GM12878 (cell line): Measurements from ENCODE around the gene NLRP10. TPM values are rescaled to one million over a fixed set of nuclear protein-coding genes. Genes with fewer than 3 reads are reported as not detected.

ENCODE experiments used
- ATAC-seq: fragments of 200-7000 bp; cut with Tn5 transposase; 3 replicates; pipeline ENCODE4 v1.9.1; 2020; ENCODE audit warnings: mild to moderate bottlenecking, moderate library complexity
- BruUV-seq: library from RNA; stranded (reverse); fragments of 400-500 nt; replicated peaks from 2 replicates; lab custom pipeline; 2021; lab: Mats Ljungman, UMichigan
- CTCF ChIA-PET: fragments of 300-600 bp; sonication (Branson Sonifier 250); formaldehyde crosslinking; extraction: SDS; loops from one replicate; lab custom pipeline; 2021; ENCODE audit warnings: inconsistent platforms; lab: Yijun Ruan, JAX
- POLR2A ChIA-PET: fragments of 350-600 bp; formaldehyde crosslinking; extraction: SDS; loops from one replicate; lab custom pipeline; 2021; ENCODE audit warnings: inconsistent platforms; lab: Charles Lee
- RAD21 ChIA-PET: fragments of 300-600 bp; sonication (Branson Sonifier 250); formaldehyde crosslinking; loops from one replicate; lab custom pipeline; 2023; ENCODE audit warnings: antibody characterized with exemption; ENCODE audit not compliant: unreplicated experiment; lab: Charles Lee
- SMC1A ChIA-PET: fragments of 300-600 bp; sonication (Branson Sonifier 250); formaldehyde crosslinking; loops from one replicate; lab custom pipeline; 2023; ENCODE audit not compliant: unreplicated experiment, uncharacterized antibody; lab: Charles Lee
- DNase-seq: peaks from one replicate; pipeline ENCODE4 v3.0.0-alpha.2; 2011; ENCODE audit warnings: low read depth, low spot score
- FAIRE-seq: peaks from 3 replicates; lab custom pipeline; 2011; peaks lifted over from hg19 to GRCh38; lab: Jason Lieb, UNC
- H2AFZ ChIP-seq: 2 replicates; pipeline ENCODE4 v1.6.0; 2011; ENCODE audit warnings: low read depth, low read length, control low read depth; ENCODE audit not compliant: control insufficient read depth
- H3K27ac ChIP-seq: 2 replicates; pipeline ENCODE4 v1.5.1; 2011; ENCODE audit warnings: control low read depth; ENCODE audit not compliant: control insufficient read depth, insufficient read depth
- H3K27me3 ChIP-seq, 2 experiments: replicated peaks in 1 of 2; 2 replicates each; pipeline versions ENCODE4 v1.6.0 to v1.6.1; 2011; ENCODE audit warnings: low read length in 1 of 2; ENCODE audit not compliant: control insufficient read depth in 2 of 2, insufficient read depth in 2 of 2
- H3K36me3 ChIP-seq, 2 experiments: 2 replicates each; pipeline ENCODE4 v1.5.1; 2011; ENCODE audit warnings: low read length in 1 of 2; ENCODE audit not compliant: control insufficient read depth in 2 of 2, insufficient read depth in 2 of 2
- H3K4me1 ChIP-seq: 2 replicates; pipeline ENCODE4 v1.6.1; 2011; ENCODE audit warnings: mild to moderate bottlenecking, low read length, moderate library complexity, mixed read lengths; ENCODE audit not compliant: control insufficient read depth, insufficient read depth
- H3K4me2 ChIP-seq: 2 replicates; pipeline ENCODE4 v1.6.0; 2011; ENCODE audit warnings: control low read depth; ENCODE audit not compliant: control insufficient read depth, insufficient read depth
- H3K4me3 ChIP-seq: fragments of 200-600 bp; sonication (generic); 2 replicates; pipeline ENCODE4 v1.5.1; 2016
- H3K79me2 ChIP-seq: 2 replicates; pipeline ENCODE4 v1.6.0; 2011; ENCODE audit warnings: low read length; ENCODE audit not compliant: control insufficient read depth, insufficient read depth
- H3K9ac ChIP-seq: 2 replicates; pipeline ENCODE4 v1.8.0; 2011; ENCODE audit warnings: low read length, control low read depth, mixed read lengths; ENCODE audit not compliant: control insufficient read depth, insufficient read depth
- H3K9me3 ChIP-seq: replicated peaks from 3 replicates; pipeline ENCODE4 v1.5.1; 2011; ENCODE audit warnings: mild to moderate bottlenecking, low read length; ENCODE audit not compliant: control insufficient read depth, insufficient read depth
- H4K20me1 ChIP-seq: 2 replicates; pipeline ENCODE4 v1.6.0; 2011; ENCODE audit not compliant: control insufficient read depth, insufficient read depth
- ASH2L ChIP-seq: fragments of 300-600, 200-600 bp; sonication (generic); IDR thresholded peaks from 2 replicates; pipeline ENCODE4 v1.6.1; 2017; ENCODE audit warnings: low read depth, mild to moderate bottlenecking, borderline replicate concordance
- ATF7 ChIP-seq: fragments of 450-650 bp; IDR thresholded peaks from 2 replicates; pipeline ENCODE4 v1.6.1; 2016; ENCODE audit warnings: low read depth, mild to moderate bottlenecking
- HDGF ChIP-seq: fragments of 450-650 bp; IDR thresholded peaks from 2 replicates; pipeline ENCODE4 v1.6.1; 2016; ENCODE audit warnings: antibody characterized with exemption
- IRF4 ChIP-seq: IDR thresholded peaks from 2 replicates; pipeline ENCODE4 v1.6.1; 2011; ENCODE audit warnings: low read depth, low read length
- LARP7 ChIP-seq: fragments of 450-650 bp; IDR thresholded peaks from 2 replicates; pipeline ENCODE4 v1.6.1; 2017; ENCODE audit warnings: mild to moderate bottlenecking
- NFYA ChIP-seq: IDR thresholded peaks from 2 replicates; pipeline ENCODE4 v1.6.1; 2011; ENCODE audit warnings: low read depth, mild to moderate bottlenecking, low read length, improper control_type of control experiment, borderline replicate concordance
- SPI1 ChIP-seq: IDR thresholded peaks from 2 replicates; pipeline ENCODE4 v1.6.1; 2011; ENCODE audit warnings: low read depth, mild to moderate bottlenecking, low read length, moderate library complexity, borderline replicate concordance; ENCODE audit not compliant: insufficient read depth
- SRF ChIP-seq, 2 experiments: IDR thresholded peaks; 2 replicates each; pipeline ENCODE4 v1.6.1; 2011; ENCODE audit warnings: low read depth in 2 of 2, low read length in 2 of 2, mild to moderate bottlenecking in 1 of 2, moderate library complexity in 1 of 2
- WRNIP1 ChIP-seq: IDR thresholded peaks from 2 replicates; pipeline ENCODE4 v1.6.1; 2011; ENCODE audit warnings: low read depth, low read length, improper control_type of control experiment, borderline replicate concordance
- WGBS: methylation state at CpG from one replicate; pipeline ENCODE4 v1.1.6; 2016; ENCODE audit warnings: low lambda C conversion rate; ENCODE audit not compliant: insufficient replicate concordance, insufficient coverage; ENCODE audit errors: missing lambda C conversion rate; 5-methylcytosine and 5-hydroxymethylcytosine counted together
- in situ Hi-C: fragments of 300-500 bp; cut with MboI; formaldehyde crosslinking; loops from 9 replicates; pipeline ENCODE4 v1.14.3; 2018; ENCODE audit warnings: mixed read lengths
- intact Hi-C: fragments of 100-400 bp; cut with micrococcal nuclease; formaldehyde crosslinking; loops from one replicate; pipeline ENCODE4 v1.14.2; 2022; ENCODE audit not compliant: unreplicated experiment
- polyA plus RNA-seq, 11 experiments: library from polyadenylated mRNA; depleted of rRNA in 4 of 11; unstranded in 6 of 11; stranded (reverse) in 5 of 11; fragments of >200 nt; fragmentation: Nextera tagmentation in 4 of 11; fragmentation: Illumina TruSeq in 1 of 11; extraction: Ambion mirVana in 4 of 11; extraction: Trizol in 1 of 11; gene quantifications; 1 replicate in 1 of 11; 2 replicates in 10 of 11; pipeline versions ENCODE4 v1.2.1 to v1.2.3, GENCODE V29; 2011 to 2016; ENCODE audit warnings: inconsistent platforms in 2 of 11, missing spikeins in 2 of 11, low read depth in 1 of 11
- total RNA-seq, 4 experiments: library from RNA; depleted of rRNA in 3 of 4; stranded (reverse); fragments of >200 nt in 3 of 4; fragmentation: Illumina TruSeq in 1 of 4; extraction: Trizol in 1 of 4; gene quantifications; 2 replicates each; pipeline versions ENCODE4 v1.2.1 to v1.2.3, GENCODE V29; 2013 to 2021
- TF ChIP-seq, protein P1 (sequence below): fragments of 450-650 bp; IDR thresholded peaks from 2 replicates; pipeline ENCODE4 v1.6.1; 2016; ENCODE audit warnings: mild to moderate bottlenecking
- TF ChIP-seq, protein P2 (sequence below): IDR thresholded peaks from 2 replicates; pipeline ENCODE4 v1.6.1; 2012; ENCODE audit warnings: improper control_type of control experiment, low read depth, low read length; ENCODE audit not compliant: insufficient replicate concordance

NLRP10 gene
- total and polyA plus RNA-seq, 10 of the 15 experiments (the other 5 are each of a cell fraction or from before 2014, with no cell fraction given) = 0.04 TPM; not detected in 9

DNA sequence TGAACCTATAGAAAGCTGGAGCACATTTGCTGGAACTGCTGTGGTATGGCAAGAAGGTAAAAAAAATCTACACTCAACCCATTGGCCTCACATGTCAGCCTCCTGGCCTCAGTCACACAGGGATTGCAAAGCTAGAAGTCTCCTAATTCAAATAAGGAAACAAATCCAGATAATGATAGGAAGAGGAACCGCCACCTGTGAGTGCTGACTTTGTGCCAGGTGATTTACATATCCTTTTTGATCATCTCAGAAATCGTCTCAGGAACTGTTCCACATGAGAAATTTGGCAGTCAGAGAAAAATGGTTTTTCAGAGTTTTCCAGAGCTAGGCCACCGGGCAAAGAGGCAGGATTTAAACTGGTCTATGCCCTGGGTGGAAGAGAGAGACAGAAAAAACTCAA is 986 bp downstream of the NLRP10 start:
- RAD21 ChIA-PET = no interaction called here
- Histone ChIP-seq H4K20me1 (no peaks in the 10 kb centered on the region), H3K79me2 (no peaks in the 10 kb centered on the region), H3K4me2 (no peak overlapping the region), H3K4me3 (no peak overlapping the region), H3K4me1 (no peaks in the 10 kb centered on the region), H3K9ac (no peak overlapping the region), H3K36me3 (no peaks in the 10 kb centered on the region), H3K9me3 (no peaks in the 10 kb centered on the region), H3K27ac (no peak overlapping the region), H2AFZ (no peak overlapping the region), H3K27me3 (peaks cover 0 to 1% of the 10 kb centered on the region in 2 experiments; a peak in 1 of 4 replicates)
- POLR2A ChIA-PET = no interaction called here
- CTCF ChIA-PET = interaction anchor here (2.1 kb wide), 1 partner anchor 23 kb away, joined by 10 read pairs; the partner anchor contains the start of gene EIF3F
- DNase-seq (no peak), FAIRE-seq (no peak), ATAC-seq (no peak)
- 2% methylated on average over 3 of the region's 3 CpGs for WGBS
- BruUV-seq = no TSS peak
- SMC1A ChIA-PET = interaction anchor here (1.0 to 1.1 kb wide), 2 partner anchors 10 to 25 kb away, joined by 3 read pairs; no protein-coding TSS in a partner anchor
- in situ Hi-C loops (no loop called here), intact Hi-C loops (no loop called here)
- TF ChIP-seq NFYA = no peak
- TF ChIP-seq LARP7 = no peak
- TF ChIP-seq, protein P1, sequence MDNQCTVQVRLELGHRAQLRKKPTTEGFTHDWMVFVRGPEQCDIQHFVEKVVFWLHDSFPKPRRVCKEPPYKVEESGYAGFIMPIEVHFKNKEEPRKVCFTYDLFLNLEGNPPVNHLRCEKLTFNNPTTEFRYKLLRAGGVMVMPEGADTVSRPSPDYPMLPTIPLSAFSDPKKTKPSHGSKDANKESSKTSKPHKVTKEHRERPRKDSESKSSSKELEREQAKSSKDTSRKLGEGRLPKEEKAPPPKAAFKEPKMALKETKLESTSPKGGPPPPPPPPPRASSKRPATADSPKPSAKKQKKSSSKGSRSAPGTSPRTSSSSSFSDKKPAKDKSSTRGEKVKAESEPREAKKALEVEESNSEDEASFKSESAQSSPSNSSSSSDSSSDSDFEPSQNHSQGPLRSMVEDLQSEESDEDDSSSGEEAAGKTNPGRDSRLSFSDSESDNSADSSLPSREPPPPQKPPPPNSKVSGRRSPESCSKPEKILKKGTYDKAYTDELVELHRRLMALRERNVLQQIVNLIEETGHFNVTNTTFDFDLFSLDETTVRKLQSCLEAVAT = no peak
- no peak for TF ChIP-seq ASH2L
- no peak for TF ChIP-seq WRNIP1

DNA sequence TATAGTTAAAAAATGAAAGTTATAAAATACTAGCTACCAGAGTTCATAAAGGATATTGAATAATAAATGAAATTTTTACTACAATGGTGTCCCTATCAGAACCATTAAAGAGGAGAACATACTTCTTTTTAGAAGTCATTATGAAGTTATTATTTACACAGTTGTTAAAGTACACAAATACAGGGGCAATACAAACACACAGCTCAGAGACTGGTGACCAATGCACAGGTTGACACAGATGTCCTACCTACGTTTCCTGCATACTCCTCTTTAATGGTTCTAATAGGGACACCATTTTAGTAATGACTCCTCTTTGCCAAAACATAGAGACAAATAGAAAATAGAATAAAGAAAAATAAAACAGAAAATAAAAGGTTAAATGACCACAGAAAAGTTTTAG is 10.1 kb downstream of the NLRP10 start:
- ChIA-PET CTCF (no interaction called here), POLR2A (no interaction called here), RAD21 (no interaction called here), SMC1A (no interaction called here)
- Histone ChIP-seq H3K9me3 (no peaks in the 10 kb centered on the region), H2AFZ (no peak overlapping the region), H3K4me2 (no peak overlapping the region), H3K9ac (no peak overlapping the region), H3K79me2 (no peaks in the 10 kb centered on the region), H3K27ac (no peak overlapping the region), H3K4me1 (no peaks in the 10 kb centered on the region), H4K20me1 (no peaks in the 10 kb centered on the region), H3K36me3 (no peaks in the 10 kb centered on the region), H3K4me3 (no peak overlapping the region), H3K27me3 (no peaks in the 10 kb centered on the region)
- 0% methylated on average over 1 of the region's 1 CpG for WGBS
- ATAC-seq (no peak), FAIRE-seq (no peak), DNase-seq (no peak)
- intact Hi-C loops (no loop called here), in situ Hi-C loops (no loop called here)
- TF ChIP-seq IRF4 (no peak), SPI1 (no peak), HDGF (no peak), ATF7 (no peak), SRF (IDR thresholded peaks at IDR 0.05; ENCODE audit: low read depth in 2 of 2, low read length in 2 of 2) (no peak)
- TF ChIP-seq, protein P2, sequence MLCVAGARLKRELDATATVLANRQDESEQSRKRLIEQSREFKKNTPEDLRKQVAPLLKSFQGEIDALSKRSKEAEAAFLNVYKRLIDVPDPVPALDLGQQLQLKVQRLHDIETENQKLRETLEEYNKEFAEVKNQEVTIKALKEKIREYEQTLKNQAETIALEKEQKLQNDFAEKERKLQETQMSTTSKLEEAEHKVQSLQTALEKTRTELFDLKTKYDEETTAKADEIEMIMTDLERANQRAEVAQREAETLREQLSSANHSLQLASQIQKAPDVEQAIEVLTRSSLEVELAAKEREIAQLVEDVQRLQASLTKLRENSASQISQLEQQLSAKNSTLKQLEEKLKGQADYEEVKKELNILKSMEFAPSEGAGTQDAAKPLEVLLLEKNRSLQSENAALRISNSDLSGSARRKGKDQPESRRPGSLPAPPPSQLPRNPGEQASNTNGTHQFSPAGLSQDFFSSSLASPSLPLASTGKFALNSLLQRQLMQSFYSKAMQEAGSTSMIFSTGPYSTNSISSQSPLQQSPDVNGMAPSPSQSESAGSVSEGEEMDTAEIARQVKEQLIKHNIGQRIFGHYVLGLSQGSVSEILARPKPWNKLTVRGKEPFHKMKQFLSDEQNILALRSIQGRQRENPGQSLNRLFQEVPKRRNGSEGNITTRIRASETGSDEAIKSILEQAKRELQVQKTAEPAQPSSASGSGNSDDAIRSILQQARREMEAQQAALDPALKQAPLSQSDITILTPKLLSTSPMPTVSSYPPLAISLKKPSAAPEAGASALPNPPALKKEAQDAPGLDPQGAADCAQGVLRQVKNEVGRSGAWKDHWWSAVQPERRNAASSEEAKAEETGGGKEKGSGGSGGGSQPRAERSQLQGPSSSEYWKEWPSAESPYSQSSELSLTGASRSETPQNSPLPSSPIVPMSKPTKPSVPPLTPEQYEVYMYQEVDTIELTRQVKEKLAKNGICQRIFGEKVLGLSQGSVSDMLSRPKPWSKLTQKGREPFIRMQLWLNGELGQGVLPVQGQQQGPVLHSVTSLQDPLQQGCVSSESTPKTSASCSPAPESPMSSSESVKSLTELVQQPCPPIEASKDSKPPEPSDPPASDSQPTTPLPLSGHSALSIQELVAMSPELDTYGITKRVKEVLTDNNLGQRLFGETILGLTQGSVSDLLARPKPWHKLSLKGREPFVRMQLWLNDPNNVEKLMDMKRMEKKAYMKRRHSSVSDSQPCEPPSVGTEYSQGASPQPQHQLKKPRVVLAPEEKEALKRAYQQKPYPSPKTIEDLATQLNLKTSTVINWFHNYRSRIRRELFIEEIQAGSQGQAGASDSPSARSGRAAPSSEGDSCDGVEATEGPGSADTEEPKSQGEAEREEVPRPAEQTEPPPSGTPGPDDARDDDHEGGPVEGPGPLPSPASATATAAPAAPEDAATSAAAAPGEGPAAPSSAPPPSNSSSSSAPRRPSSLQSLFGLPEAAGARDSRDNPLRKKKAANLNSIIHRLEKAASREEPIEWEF = no peak
- no TSS peak for BruUV-seq
